Caco-2 (cell line): ENCODE results near the gene TGFB2. TPM values are rescaled to one million over a fixed set of nuclear protein-coding genes. Genes with fewer than 3 reads are reported as not detected.

Source experiments
- BruUV-seq: library from RNA; stranded (reverse); fragments of 400-500 nt; replicated peaks from 2 replicates; lab custom pipeline; 2021; lab: Mats Ljungman, UMichigan
- CTCF ChIA-PET: fragments of 300-600 bp; sonication (Branson Sonifier 250); formaldehyde crosslinking; loops from one replicate; lab custom pipeline; 2022; ENCODE audit warnings: antibody characterized with exemption; lab: Charles Lee
- POLR2A ChIA-PET: fragments of 300-600 bp; sonication (Branson Sonifier 250); formaldehyde crosslinking; loops from one replicate; lab custom pipeline; 2022; ENCODE audit warnings: antibody characterized with exemption; lab: Charles Lee
- DNase-seq, 2 experiments: peaks; one replicate each; pipeline versions ENCODE4 v3.0.0 to v3.0.0-alpha.2; 2020 to 2022
- H3K27me3 ChIP-seq: replicated peaks from 2 replicates; pipeline ENCODE4 v1.6.0; 2011; ENCODE audit warnings: low read length; ENCODE audit not compliant: control insufficient read depth, insufficient read depth
- H3K36me3 ChIP-seq: 2 replicates; pipeline ENCODE4 v1.5.1; 2011; ENCODE audit warnings: low read length; ENCODE audit not compliant: control insufficient read depth, insufficient read depth
- H3K4me1 ChIP-seq: fragments of 250-450 bp; sonication (Bioruptor Pico); 2 replicates; pipeline ENCODE4 v1.5.1; 2020; ENCODE audit warnings: mild to moderate bottlenecking
- H3K4me3 ChIP-seq: 2 replicates; pipeline ENCODE4 v1.5.1; 2011; ENCODE audit warnings: low read depth, mild to moderate bottlenecking, control low read depth, low read length
- H3K9me3 ChIP-seq: fragments of 250-450 bp; sonication (Bioruptor Pico); 2 replicates; pipeline ENCODE4 v1.5.1; 2020; ENCODE audit warnings: mild to moderate bottlenecking, moderate library complexity
- H3K27ac Mint-ChIP-seq: one replicate; pipeline ENCODE4 v1.8.0; 2022; ENCODE audit warnings: mixed read lengths; ENCODE audit not compliant: unreplicated experiment
- H3K27me3 Mint-ChIP-seq: one replicate; pipeline ENCODE4 v1.8.0; 2022; ENCODE audit warnings: mixed read lengths; ENCODE audit not compliant: insufficient read depth, unreplicated experiment
- H3K36me3 Mint-ChIP-seq: one replicate; pipeline ENCODE4 v1.8.0; 2022; ENCODE audit warnings: mild to moderate bottlenecking, mixed read lengths; ENCODE audit not compliant: insufficient read depth, unreplicated experiment
- H3K4me1 Mint-ChIP-seq: one replicate; pipeline ENCODE4 v1.8.0; 2022; ENCODE audit warnings: low read depth, mixed read lengths; ENCODE audit not compliant: unreplicated experiment
- H3K4me3 Mint-ChIP-seq: one replicate; pipeline ENCODE4 v1.8.0; 2022; ENCODE audit warnings: mild to moderate bottlenecking, moderate library complexity, mixed read lengths; ENCODE audit not compliant: unreplicated experiment
- H3K9me3 Mint-ChIP-seq: one replicate; pipeline ENCODE4 v1.8.0; 2022; ENCODE audit warnings: mixed read lengths; ENCODE audit not compliant: unreplicated experiment
- intact Hi-C: fragments of 100-400 bp; cut with micrococcal nuclease; formaldehyde crosslinking; loops from one replicate; pipeline ENCODE4 v1.10.0; 2022; ENCODE audit not compliant: unreplicated experiment
- total RNA-seq: library from RNA; stranded (reverse); gene quantifications from 2 replicates; pipeline ENCODE4 v1.2.3, GENCODE V29; 2022
- TF ChIP-seq, protein P1 (sequence below), 2 experiments: fragments of 200-600 bp in 1 of 2; IDR thresholded peaks; 1 replicate in 1 of 2; 2 replicates in 1 of 2; pipeline versions ENCODE4 v1.5.1 to v1.8.0; 2011 to 2022; ENCODE audit warnings: antibody characterized with exemption in 1 of 2, control low read depth in 1 of 2, inconsistent platforms in 1 of 2, low read depth in 1 of 2, low read length in 1 of 2, mild to moderate bottlenecking in 1 of 2, moderate library complexity in 1 of 2; ENCODE audit not compliant: insufficient read depth in 1 of 2, severe bottlenecking in 1 of 2, unreplicated experiment in 1 of 2

Gene TGFB2
- total RNA-seq, 1 experiment from 2014 or later: 14.2 TPM

GRCh38 chr1:218342091-218342490 is 3.0 kb upstream of the TGFB2 start:
- TF ChIP-seq, protein P1, sequence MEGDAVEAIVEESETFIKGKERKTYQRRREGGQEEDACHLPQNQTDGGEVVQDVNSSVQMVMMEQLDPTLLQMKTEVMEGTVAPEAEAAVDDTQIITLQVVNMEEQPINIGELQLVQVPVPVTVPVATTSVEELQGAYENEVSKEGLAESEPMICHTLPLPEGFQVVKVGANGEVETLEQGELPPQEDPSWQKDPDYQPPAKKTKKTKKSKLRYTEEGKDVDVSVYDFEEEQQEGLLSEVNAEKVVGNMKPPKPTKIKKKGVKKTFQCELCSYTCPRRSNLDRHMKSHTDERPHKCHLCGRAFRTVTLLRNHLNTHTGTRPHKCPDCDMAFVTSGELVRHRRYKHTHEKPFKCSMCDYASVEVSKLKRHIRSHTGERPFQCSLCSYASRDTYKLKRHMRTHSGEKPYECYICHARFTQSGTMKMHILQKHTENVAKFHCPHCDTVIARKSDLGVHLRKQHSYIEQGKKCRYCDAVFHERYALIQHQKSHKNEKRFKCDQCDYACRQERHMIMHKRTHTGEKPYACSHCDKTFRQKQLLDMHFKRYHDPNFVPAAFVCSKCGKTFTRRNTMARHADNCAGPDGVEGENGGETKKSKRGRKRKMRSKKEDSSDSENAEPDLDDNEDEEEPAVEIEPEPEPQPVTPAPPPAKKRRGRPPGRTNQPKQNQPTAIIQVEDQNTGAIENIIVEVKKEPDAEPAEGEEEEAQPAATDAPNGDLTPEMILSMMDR (IDR thresholded peaks at IDR 0.05; ENCODE audit: insufficient read depth in 1 of 2, low read depth in 1 of 2, low read length in 1 of 2, severe bottlenecking in 1 of 2, unreplicated experiment in 1 of 2): no peak
- no peak overlapping the region for H3K4me3 ChIP-seq
- DNase-seq: no peak
- H3K27ac Mint-ChIP-seq: no peak overlapping the region
- H3K9me3 Mint-ChIP-seq: no peaks in the 10 kb centered on the region
- H3K4me3 Mint-ChIP-seq: no peak overlapping the region
- no peaks in the 10 kb centered on the region for H3K36me3 ChIP-seq
- H3K27me3 ChIP-seq: no peaks in the 10 kb centered on the region
- ChIA-PET POLR2A (no interaction called here), CTCF (no interaction called here)
- peaks cover 10% of the 10 kb centered on the region for H3K36me3 Mint-ChIP-seq
- H3K4me1 ChIP-seq: peaks cover 8% of the 10 kb centered on the region; the same call in 1 of the 2 replicates
- no peaks in the 10 kb centered on the region for H3K27me3 Mint-ChIP-seq
- H3K9me3 ChIP-seq: no peaks in the 10 kb centered on the region
- H3K4me1 Mint-ChIP-seq: no peaks in the 10 kb centered on the region
- no TSS peak for BruUV-seq
- intact Hi-C loops: no loop called here

DNA sequence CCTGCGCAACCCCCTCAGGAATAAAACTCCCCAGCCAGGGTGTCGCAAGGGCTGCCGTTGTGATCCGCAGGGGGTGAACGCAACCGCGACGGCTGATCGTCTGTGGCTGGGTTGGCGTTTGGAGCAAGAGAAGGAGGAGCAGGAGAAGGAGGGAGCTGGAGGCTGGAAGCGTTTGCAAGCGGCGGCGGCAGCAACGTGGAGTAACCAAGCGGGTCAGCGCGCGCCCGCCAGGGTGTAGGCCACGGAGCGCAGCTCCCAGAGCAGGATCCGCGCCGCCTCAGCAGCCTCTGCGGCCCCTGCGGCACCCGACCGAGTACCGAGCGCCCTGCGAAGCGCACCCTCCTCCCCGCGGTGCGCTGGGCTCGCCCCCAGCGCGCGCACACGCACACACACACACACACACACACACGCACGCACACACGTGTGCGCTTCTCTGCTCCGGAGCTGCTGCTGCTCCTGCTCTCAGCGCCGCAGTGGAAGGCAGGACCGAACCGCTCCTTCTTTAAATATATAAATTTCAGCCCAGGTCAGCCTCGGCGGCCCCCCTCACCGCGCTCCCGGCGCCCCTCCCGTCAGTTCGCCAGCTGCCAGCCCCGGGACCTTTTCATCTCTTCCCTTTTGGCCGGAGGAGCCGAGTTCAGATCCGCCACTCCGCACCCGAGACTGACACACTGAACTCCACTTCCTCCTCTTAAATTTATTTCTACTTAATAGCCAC is 696 bp downstream of the TGFB2 start:
- BruUV-seq: no TSS peak
- ChIA-PET CTCF (interaction anchor here (0.6 to 1.6 kb wide), 5 partner anchors 8 to 1614 kb away, joined by 3 to 7 read pairs (median 5); no protein-coding TSS in a partner anchor), POLR2A (interaction anchor here (0.6 to 1.2 kb wide), 4 partner anchors 21 to 231 kb away, joined by 4 to 10 read pairs (median 4); no protein-coding TSS in a partner anchor)
- intact Hi-C loops: loop anchor here (1.0 to 5.0 kb wide), 7 partner anchors 21 to 826 kb away; partner anchors contain the start of gene LYPLAL1
- no peak overlapping the region for H3K4me3 Mint-ChIP-seq
- H3K36me3 Mint-ChIP-seq: peaks cover 17% of the 10 kb centered on the region
- Histone ChIP-seq H3K9me3 (no peaks in the 10 kb centered on the region), H3K4me1 (peaks cover 14% of the 10 kb centered on the region), H3K4me3 (peak overlapping the region; percentile 81), H3K27me3 (no peaks in the 10 kb centered on the region), H3K36me3 (no peaks in the 10 kb centered on the region)
- peaks cover 6% of the 10 kb centered on the region for H3K4me1 Mint-ChIP-seq
- DNase-seq: peak; percentile 63 to 66
- H3K9me3 Mint-ChIP-seq: no peaks in the 10 kb centered on the region
- H3K27ac Mint-ChIP-seq: no peak overlapping the region
- no peaks in the 10 kb centered on the region for H3K27me3 Mint-ChIP-seq
- TF ChIP-seq, protein P1 (IDR thresholded peaks at IDR 0.05; ENCODE audit: insufficient read depth in 1 of 2, low read depth in 1 of 2, low read length in 1 of 2, severe bottlenecking in 1 of 2, unreplicated experiment in 1 of 2): no peak

- Histone ChIP-seq H3K4me1 (peaks cover 14% of the 10 kb centered on the region), H3K36me3 (no peaks in the 10 kb centered on the region), H3K27me3 (no peaks in the 10 kb centered on the region), H3K9me3 (no peaks in the 10 kb centered on the region), H3K4me3 (peak overlapping the region; percentile 81)
- Mint-ChIP-seq H3K27ac (no peak overlapping the region), H3K27me3 (no peaks in the 10 kb centered on the region), H3K4me1 (peaks cover 11% of the 10 kb centered on the region), H3K4me3 (no peak overlapping the region), H3K36me3 (peaks cover 22% of the 10 kb centered on the region), H3K9me3 (no peaks in the 10 kb centered on the region)
- ChIA-PET POLR2A (interaction anchor here (0.6 to 0.8 kb wide), 2 partner anchors 62 to 230 kb away, joined by 5 to 10 read pairs; partner anchors contain the start of gene RRP15), CTCF (interaction anchor here (0.6 to 1.1 kb wide), 2 partner anchors 17 to 1613 kb away, joined by 3 to 5 read pairs; no protein-coding TSS in a partner anchor)
- BruUV-seq: no TSS peak
- TF ChIP-seq, protein P1 (IDR thresholded peaks at IDR 0.05; ENCODE audit: insufficient read depth in 1 of 2, low read depth in 1 of 2, low read length in 1 of 2, severe bottlenecking in 1 of 2, unreplicated experiment in 1 of 2): no peak
- intact Hi-C loops: loop anchor here (1.0 to 5.0 kb wide), 6 partner anchors 16 to 826 kb away; partner anchors contain the start of gene LYPLAL1
- DNase-seq: peak in 1 of 2 experiments; percentile 34
Measured at GRCh38 chr1:218346391-218347204, 1.5 kb downstream of the TGFB2 start.
